ENCODE measurements around the gene OR4X1.

DNA sequence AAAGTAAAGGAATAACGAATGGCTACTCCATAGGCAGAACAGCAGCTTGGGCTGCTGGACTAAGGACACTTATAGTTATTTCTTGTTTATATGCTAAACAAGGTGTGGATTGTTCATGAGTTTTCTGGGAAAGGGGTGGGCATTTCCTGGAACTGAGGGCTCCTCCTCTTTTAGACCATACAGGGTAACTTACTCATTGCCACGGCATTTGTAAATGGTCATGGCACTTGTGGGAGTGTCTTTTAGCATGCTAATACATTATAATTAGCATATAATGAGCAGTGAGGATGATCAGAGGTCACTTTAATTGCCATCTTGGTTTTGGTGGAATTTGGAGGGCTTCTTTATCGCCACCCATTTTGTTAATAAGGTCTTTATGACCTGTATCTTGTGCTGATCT is 7.0 kb downstream of the OR4X1 start:
- TF ChIP-seq, protein P1, sequence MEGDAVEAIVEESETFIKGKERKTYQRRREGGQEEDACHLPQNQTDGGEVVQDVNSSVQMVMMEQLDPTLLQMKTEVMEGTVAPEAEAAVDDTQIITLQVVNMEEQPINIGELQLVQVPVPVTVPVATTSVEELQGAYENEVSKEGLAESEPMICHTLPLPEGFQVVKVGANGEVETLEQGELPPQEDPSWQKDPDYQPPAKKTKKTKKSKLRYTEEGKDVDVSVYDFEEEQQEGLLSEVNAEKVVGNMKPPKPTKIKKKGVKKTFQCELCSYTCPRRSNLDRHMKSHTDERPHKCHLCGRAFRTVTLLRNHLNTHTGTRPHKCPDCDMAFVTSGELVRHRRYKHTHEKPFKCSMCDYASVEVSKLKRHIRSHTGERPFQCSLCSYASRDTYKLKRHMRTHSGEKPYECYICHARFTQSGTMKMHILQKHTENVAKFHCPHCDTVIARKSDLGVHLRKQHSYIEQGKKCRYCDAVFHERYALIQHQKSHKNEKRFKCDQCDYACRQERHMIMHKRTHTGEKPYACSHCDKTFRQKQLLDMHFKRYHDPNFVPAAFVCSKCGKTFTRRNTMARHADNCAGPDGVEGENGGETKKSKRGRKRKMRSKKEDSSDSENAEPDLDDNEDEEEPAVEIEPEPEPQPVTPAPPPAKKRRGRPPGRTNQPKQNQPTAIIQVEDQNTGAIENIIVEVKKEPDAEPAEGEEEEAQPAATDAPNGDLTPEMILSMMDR (IDR thresholded peaks at IDR 0.05; ENCODE audit: insufficient read depth, low read depth, low read length): no peak
- TF ChIP-seq EZH2 (IDR thresholded peaks at IDR 0.05; ENCODE audit: insufficient read depth, low read length): no peak
